Kidney epithelial cell (primary cell): Measurements from ENCODE around the gene PACRG. TPM values are rescaled to one million over a fixed set of nuclear protein-coding genes. Genes with fewer than 3 reads are reported as not detected.

ENCODE experiments used
- DNase-seq: peaks from one replicate; pipeline ENCODE4 v3.0.0-alpha.2; 2010; ENCODE audit warnings: low read depth
- H3K27me3 ChIP-seq: 2 replicates; pipeline ENCODE4 v1.6.0; 2011; ENCODE audit warnings: low read length; ENCODE audit not compliant: control insufficient read depth, insufficient read depth
- H3K36me3 ChIP-seq: 2 replicates; pipeline ENCODE4 v1.5.1; 2011; ENCODE audit warnings: low read length; ENCODE audit not compliant: control insufficient read depth, insufficient read depth
- H3K4me3 ChIP-seq: 2 replicates; pipeline ENCODE4 v1.5.1; 2011; ENCODE audit warnings: low read depth, mild to moderate bottlenecking, control low read depth, low read length
- total RNA-seq: library from RNA; depleted of rRNA; stranded (reverse); fragments of >200 nt; gene quantifications from 2 replicates; pipeline ENCODE4 v1.2.3, GENCODE V29; 2015
- TF ChIP-seq, protein P1 (sequence below): IDR thresholded peaks from 2 replicates; pipeline ENCODE4 v1.5.1; 2011; ENCODE audit warnings: mild to moderate bottlenecking, moderate library complexity, low read length, control low read depth, inconsistent platforms; ENCODE audit not compliant: insufficient read depth, poor library complexity, severe bottlenecking

PACRG gene
- total RNA-seq, 1 donor from 2014 or later, result 0.29 TPM

DNA sequence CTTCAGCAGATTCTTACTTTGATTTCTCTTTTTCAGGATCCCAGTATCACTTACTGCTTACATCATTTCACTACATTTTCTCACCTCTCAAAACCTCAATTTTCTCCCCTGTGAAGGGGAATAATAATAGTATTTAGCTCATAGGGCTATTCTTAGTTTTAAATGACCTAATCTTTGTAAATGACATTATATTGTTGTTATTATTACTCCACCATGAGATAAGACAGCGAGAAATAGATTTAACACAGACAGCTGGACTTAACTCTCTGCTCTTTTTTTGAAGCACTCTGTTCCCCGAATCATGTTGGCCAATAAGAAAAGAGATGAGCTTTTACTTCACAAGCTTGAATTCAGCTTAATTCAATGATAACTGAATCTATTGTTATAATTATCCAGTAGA is 578.2 kb downstream of the PACRG start:
- TF ChIP-seq, protein P1, sequence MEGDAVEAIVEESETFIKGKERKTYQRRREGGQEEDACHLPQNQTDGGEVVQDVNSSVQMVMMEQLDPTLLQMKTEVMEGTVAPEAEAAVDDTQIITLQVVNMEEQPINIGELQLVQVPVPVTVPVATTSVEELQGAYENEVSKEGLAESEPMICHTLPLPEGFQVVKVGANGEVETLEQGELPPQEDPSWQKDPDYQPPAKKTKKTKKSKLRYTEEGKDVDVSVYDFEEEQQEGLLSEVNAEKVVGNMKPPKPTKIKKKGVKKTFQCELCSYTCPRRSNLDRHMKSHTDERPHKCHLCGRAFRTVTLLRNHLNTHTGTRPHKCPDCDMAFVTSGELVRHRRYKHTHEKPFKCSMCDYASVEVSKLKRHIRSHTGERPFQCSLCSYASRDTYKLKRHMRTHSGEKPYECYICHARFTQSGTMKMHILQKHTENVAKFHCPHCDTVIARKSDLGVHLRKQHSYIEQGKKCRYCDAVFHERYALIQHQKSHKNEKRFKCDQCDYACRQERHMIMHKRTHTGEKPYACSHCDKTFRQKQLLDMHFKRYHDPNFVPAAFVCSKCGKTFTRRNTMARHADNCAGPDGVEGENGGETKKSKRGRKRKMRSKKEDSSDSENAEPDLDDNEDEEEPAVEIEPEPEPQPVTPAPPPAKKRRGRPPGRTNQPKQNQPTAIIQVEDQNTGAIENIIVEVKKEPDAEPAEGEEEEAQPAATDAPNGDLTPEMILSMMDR, result no peak
- no peaks in the 10 kb centered on the region for H3K27me3 ChIP-seq
- H3K4me3 ChIP-seq, result no peak overlapping the region
- DNase-seq, result no peak
- no peaks in the 10 kb centered on the region for H3K36me3 ChIP-seq

DNA sequence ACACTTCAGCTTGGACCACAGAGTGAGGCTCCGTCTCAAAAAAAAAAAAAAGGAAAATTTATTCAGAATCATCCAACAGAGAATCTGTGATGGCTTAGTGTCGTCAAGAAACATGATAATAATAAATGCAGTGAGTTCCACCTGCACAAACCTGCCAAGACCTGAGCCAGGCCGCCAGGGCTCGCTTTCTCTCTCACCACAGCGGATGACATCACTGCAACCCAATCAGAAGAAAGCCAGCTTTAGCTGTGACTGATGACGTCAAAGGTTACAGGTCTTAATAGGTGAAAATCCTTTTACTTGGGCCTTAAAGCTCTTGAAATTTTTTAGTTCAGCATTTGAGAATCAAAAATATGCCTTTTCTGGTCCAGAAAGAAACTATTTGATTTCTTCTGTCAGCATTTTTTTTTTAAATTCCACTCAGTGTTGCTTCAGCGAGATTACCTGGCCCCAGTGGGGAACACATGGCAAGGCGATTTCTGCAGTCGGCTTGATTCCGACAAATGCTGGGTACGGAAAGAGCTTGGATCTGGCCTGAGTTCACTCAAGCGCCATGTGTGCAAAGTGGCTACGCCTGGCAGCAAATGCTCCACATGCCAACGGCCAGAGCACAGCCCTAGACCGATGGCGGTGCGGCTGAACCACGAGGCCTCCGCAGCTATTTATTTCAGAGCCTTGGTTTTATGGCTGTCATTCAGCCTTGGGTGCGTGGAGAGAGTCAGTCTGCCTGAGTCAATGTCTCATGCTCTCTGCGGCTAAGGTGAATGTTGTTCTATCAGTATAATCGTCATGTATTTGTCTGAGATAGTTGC is 581.1 kb downstream of the PACRG start:
- H3K36me3 ChIP-seq, result no peaks in the 10 kb centered on the region
- DNase-seq, result no peak
- no peaks in the 10 kb centered on the region for H3K27me3 ChIP-seq
- no peak overlapping the region for H3K4me3 ChIP-seq
- TF ChIP-seq, protein P1, result no peak

DNA sequence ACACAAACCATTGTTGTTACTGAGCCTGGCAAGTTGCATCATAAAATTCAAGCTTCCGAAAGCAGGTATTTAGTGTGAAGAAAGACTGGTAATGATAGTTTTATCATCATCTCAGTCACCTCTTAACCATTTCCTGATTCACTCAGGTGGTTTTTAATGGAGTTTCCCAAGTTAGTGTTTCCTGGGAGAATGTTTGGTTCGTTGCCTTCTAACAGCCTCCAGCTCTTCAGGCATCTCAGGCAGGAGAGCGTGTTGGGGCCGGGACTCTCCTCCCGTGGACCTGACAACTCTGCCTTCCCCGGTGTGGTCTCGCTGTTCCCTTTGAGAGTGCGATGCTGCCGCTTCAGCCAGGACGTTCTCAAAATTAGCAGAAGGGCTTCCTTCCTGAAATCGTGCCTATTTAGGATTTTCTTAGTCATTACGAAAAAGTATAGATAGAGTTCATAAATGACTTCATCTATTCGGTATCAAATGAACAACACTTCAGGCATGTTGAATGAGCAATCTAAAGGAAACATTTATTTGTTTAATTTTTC is 581.8 kb downstream of the PACRG start:
- peak; percentile 81 for DNase-seq
- Histone ChIP-seq H3K27me3 (no peaks in the 10 kb centered on the region), H3K4me3 (no peak overlapping the region), H3K36me3 (no peaks in the 10 kb centered on the region)
- TF ChIP-seq, protein P1, result no peak

DNA sequence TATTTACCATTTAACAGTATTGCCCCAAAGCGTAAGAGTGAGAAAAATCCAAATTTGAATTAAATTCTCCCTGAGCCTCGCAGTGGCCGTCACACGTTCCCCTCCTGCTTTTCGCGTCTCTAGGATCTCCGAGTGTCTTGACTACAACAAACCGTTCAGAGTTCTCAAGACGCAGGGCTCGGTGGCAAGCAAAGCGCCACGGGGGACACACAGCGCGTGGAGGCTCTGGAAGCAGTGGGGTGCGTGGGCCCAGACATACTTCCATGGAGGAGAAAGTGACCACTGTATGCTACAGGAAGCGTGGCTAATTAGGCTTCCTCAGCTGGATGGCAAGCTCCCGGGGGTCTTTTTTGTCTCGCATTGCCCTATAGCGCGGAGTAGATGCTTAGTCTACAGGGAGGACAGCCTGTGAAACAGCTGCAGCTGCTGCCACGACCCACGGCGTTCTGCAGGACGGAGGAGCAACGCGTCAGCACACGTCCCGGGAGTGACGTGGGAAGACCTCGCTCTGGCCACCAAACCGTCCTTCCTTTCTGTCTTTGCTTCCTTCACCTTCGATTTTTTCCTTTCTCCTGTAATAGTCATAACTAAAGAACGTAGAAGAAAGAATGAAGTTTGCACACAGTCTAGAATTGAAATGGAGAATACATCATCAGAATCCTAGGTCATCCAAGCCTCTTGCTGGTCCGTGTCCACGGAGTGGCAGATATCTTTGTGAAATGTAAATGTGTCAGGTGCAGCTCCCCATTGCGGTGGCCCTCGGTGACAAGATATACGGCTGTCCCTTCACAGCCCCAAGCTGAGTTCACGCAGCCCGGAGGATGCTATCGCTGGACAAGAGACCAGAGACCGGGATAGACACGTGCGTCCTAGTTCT is 582.6 kb downstream of the PACRG start:
- Histone ChIP-seq H3K27me3 (no peaks in the 10 kb centered on the region), H3K4me3 (no peak overlapping the region), H3K36me3 (no peaks in the 10 kb centered on the region)
- TF ChIP-seq, protein P1, result no peak
- no peak for DNase-seq

DNA sequence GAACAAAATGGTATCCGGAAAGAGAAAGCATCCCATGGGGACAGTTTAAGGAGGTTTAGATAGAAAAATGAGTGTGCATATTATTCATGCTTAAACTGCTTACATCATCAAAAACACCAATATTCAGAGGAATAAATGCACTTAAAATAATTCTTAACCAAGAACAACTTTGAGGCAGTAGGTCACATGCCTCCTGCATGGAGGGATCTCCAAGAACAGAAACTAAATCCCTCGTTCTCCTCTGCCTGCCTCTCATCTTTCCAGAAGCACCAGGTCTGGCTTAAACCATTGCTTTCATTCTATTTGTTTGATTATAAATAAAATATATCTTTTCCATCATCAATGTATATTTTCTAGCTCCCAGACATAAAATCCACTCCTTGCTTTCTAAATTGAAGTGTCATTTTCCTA is 583.2 kb downstream of the PACRG start:
- Histone ChIP-seq H3K4me3 (no peak overlapping the region), H3K36me3 (no peaks in the 10 kb centered on the region), H3K27me3 (no peaks in the 10 kb centered on the region)
- TF ChIP-seq, protein P1, result no peak
- DNase-seq, result no peak
